Neuron (in vitro differentiated cells): ENCODE results near the gene RASAL1.
A peak's percentile ranks its signal among the peaks of the same experiment; 100 is the strongest.

ENCODE experiments used
- H2AFZ ChIP-seq: one replicate; pipeline ENCODE4 v1.6.1; 2013; ENCODE audit warnings: low read depth, mild to moderate bottlenecking, inconsistent platforms, low read length, moderate library complexity
- H3K27me3 ChIP-seq: one replicate; pipeline ENCODE4 v1.6.1; 2013; ENCODE audit warnings: low read length; ENCODE audit not compliant: insufficient read depth
- H3K36me3 ChIP-seq: one replicate; pipeline ENCODE4 v1.6.1; 2013; ENCODE audit warnings: low read length; ENCODE audit not compliant: insufficient read depth
- H3K4me1 ChIP-seq: one replicate; pipeline ENCODE4 v1.6.1; 2013; ENCODE audit warnings: low read length; ENCODE audit not compliant: insufficient read depth
- H3K4me3 ChIP-seq: 2 replicates; pipeline ENCODE4 v1.5.1; 2013; ENCODE audit warnings: mild to moderate bottlenecking, low read length, moderate library complexity
- H3K9me3 ChIP-seq: one replicate; pipeline ENCODE4 v1.6.1; 2013; ENCODE audit warnings: low read length

The RASAL1 gene

GRCh38 chr12:113061061-113061694 lies 74.4 kb downstream of the RASAL1 start:
- no peak overlapping the region for H2AFZ ChIP-seq
- no peaks in the 10 kb centered on the region for H3K36me3 ChIP-seq
- H3K27me3 ChIP-seq, result no peaks in the 10 kb centered on the region
- no peaks in the 10 kb centered on the region for H3K9me3 ChIP-seq
- no peak overlapping the region for H3K4me3 ChIP-seq
- H3K4me1 ChIP-seq, result peaks cover 12% of the 10 kb centered on the region

DNA sequence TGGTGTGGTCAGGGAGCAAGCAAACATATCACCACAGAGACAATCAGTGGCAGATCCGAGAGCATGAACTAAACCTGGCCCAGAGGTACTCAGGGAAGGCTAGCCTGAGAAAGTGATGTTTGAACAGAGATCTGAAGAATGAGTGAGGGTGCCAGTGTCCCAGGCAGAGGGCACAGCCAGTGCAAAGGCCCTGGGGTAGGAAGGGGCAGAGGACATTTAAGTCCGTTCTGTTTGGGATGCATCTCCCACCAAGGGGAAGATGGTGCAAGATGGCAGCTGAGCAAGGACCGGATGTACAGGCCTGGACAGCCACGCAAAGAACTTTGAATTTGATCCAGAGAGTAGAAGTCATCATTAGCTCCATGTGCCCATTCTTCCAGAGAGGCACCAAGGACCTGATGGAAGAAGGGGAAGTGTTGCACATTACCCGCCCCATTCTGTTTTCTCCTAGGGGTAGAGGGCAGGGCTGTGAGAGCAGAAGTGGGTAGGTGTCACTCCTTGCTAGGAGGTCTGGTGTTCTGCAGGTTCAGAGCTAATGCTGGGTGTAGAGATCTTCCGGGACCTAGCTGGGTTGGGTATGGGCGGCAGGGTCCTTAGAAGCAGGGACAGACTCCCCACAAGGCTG lies 75.1 kb downstream of the RASAL1 start:
- no peaks in the 10 kb centered on the region for H3K36me3 ChIP-seq
- no peak overlapping the region for H2AFZ ChIP-seq
- no peaks in the 10 kb centered on the region for H3K9me3 ChIP-seq
- H3K4me1 ChIP-seq, result peaks cover 12% of the 10 kb centered on the region
- no peaks in the 10 kb centered on the region for H3K27me3 ChIP-seq
- H3K4me3 ChIP-seq, result no peak overlapping the region

DNA sequence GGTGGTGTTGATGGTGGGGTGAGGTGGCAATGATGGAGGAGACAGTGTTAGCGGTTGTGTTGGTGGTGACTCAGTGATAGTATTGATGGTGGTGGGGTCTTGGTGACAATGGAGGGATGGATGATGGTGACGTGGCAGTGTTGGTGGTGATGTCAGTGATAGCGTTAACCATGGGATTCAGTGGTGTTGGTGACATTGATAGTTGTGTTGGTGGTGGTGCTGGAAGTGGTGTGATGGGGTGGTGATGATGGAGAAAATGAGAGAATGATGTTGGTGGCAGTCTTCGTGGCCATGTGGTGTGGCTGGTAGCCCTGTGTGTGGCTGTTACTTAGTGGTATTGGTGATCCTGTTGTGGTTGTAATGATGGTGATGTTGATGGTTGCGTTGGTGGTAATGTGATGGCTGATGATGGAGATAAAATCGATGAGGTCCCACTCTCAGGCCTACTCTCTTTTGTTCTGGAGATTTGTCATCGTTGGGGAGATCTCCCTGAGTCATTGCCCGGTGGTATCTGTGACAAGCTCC lies 76.4 kb downstream of the RASAL1 start:
- Histone ChIP-seq H3K36me3 (no peaks in the 10 kb centered on the region), H3K27me3 (peaks cover 4% of the 10 kb centered on the region), H3K9me3 (no peaks in the 10 kb centered on the region), H3K4me1 (peaks cover 12% of the 10 kb centered on the region), H3K4me3 (no peak overlapping the region), H2AFZ (no peak overlapping the region)

- H3K27me3 ChIP-seq, result peaks cover 4% of the 10 kb centered on the region
- H3K4me3 ChIP-seq, result no peak overlapping the region
Observed at GRCh38 chr12:113058553-113058952, 77.0 kb downstream of the RASAL1 start.

DNA sequence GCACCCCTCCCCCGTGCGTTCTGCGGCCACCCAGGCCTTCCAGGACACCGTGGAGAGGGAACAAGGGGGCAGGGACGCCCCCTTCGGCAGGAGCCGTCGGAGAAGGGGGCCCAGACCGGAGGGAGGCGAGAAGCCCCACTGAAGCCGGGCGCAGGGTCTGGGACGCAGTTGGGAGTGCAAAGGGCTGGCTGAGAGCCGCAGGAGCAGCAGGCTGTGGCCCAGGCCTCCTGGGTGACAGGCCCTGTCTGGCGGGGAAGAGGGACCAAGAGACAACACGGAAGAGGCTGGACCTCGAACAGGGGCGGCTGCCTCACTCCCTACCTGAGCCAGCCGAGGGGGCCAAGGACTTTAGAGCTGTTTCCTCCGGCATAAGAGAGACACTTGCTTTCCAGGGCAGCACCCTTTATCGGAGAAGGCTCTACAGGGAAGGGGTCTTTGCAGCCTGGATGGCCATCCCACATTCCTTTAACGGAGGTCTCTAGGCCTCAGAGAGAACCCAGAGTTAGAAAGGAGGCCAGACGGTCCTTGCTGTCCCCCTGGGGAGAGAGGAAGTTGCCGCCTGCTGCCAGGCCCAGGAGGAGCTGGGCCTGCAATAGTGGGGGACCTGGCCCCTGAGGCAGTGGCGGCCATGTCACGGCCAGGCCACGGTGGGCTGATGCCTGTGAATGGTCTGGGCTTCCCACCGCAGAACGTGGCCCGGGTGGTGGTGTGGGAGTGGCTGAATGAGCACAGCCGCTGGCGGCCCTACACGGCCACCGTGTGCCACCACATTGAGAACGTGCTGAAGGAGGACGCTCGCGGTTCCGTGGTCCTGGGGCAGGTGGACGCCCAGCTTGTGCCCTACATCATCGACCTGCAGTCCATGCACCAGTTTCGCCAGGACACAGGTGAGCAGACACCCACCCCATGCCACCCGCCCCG lies 77.7 kb downstream of the RASAL1 start:
- Histone ChIP-seq H3K27me3 (peaks cover 8% of the 10 kb centered on the region), H3K9me3 (no peaks in the 10 kb centered on the region), H2AFZ (no peak overlapping the region), H3K4me3 (peak overlapping the region; percentile 9), H3K36me3 (no peaks in the 10 kb centered on the region), H3K4me1 (peaks cover 9% of the 10 kb centered on the region)

More at GRCh38 chr12:113058553-113058952, 77.0 kb downstream of the RASAL1 start:
- Histone ChIP-seq H2AFZ (no peak overlapping the region), H3K4me1 (peaks cover 12% of the 10 kb centered on the region), H3K9me3 (no peaks in the 10 kb centered on the region), H3K36me3 (no peaks in the 10 kb centered on the region)

DNA sequence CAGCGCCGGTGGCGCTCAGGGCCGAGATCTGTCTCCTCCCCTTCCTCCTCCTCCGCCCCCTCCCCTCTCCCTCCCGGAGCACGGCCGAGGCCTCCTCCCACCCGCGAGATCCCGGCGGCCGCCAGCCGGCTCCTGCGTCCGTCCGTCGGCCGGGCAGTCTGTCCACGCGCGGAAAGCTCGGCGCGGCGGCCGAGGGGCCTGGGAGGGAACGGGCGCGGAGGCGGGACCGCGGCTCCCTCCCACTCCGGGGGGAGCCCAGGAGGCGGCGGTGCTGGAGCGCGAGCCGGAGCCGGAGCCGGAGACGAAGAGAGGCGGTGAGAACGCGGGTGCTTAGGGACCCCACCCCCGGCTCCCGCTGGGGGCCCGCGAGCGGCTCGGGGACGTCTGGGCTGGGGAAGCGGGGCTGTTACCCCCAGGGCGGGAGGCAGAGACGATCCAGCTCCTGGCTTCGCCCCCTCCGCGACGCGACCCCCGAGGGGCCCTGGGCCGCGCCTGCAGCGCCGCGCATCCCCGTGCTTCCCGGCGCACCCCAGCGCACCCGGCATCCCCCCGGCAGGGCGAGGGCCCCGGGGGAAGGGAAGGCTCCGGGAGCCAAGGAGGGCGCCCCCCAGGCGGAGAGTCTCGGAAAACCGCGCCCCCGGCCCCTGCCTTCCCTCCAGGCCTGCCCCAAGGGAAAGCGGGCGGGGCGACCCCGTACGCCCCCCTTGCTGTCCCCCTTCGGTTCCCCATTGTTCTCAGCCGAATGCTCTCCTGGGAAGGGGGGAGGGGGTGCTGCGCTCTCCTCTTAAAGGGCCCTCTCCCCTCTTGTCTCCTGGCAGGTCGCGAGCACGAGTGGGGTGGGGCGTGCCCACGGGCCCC lies 78.7 kb downstream of the RASAL1 start, which contains the start of gene DTX1:
Gene DTX1, plus strand, starts transcription at position 100 of the 858 bp plus-strand sequence. CDS start 1,463 bp downstream, outside the sequence.
- Histone ChIP-seq H2AFZ (peak within 1 kb of the TSS; percentile 78), H3K4me3 (peak within 1 kb of the TSS; percentile 43), H3K36me3 (no peaks in the 10 kb centered on the region), H3K9me3 (no peaks in the 10 kb centered on the region), H3K27me3 (peaks cover 13% of the 10 kb centered on the region), H3K4me1 (no peaks in the 10 kb centered on the region)

DNA sequence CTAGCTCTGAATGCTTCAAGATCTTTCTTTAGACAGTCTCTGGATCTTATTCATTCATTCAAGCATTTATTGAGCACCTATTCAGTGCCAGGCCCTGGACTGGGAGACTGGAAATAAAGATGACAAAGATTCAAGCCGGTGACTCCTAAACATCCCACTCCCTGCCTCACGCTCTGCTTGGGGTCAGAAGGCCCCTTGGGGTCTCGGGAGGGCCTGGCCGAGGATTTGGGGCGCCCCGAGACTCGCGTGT lies 79.3 kb downstream of the RASAL1 start:
- Histone ChIP-seq H3K27me3 (peaks cover 13% of the 10 kb centered on the region), H3K36me3 (no peaks in the 10 kb centered on the region), H3K4me3 (peak overlapping the region; percentile 43), H3K9me3 (no peaks in the 10 kb centered on the region), H2AFZ (peak overlapping the region; percentile 78), H3K4me1 (no peaks in the 10 kb centered on the region)

- Histone ChIP-seq H3K9me3 (no peaks in the 10 kb centered on the region), H3K27me3 (peaks cover 13% of the 10 kb centered on the region), H3K4me3 (peak overlapping the region; percentile 43), H3K4me1 (no peaks in the 10 kb centered on the region), H3K36me3 (no peaks in the 10 kb centered on the region), H2AFZ (peak overlapping the region; percentile 78)
Observed at GRCh38 chr12:113055594-113056380, 79.8 kb downstream of the RASAL1 start.

- Histone ChIP-seq H3K4me1 (no peaks in the 10 kb centered on the region), H3K36me3 (no peaks in the 10 kb centered on the region), H3K4me3 (no peak overlapping the region), H3K9me3 (no peaks in the 10 kb centered on the region), H3K27me3 (peaks cover 13% of the 10 kb centered on the region), H2AFZ (no peak overlapping the region)
Observed at GRCh38 chr12:113054948-113055486, 80.5 kb downstream of the RASAL1 start.

DNA sequence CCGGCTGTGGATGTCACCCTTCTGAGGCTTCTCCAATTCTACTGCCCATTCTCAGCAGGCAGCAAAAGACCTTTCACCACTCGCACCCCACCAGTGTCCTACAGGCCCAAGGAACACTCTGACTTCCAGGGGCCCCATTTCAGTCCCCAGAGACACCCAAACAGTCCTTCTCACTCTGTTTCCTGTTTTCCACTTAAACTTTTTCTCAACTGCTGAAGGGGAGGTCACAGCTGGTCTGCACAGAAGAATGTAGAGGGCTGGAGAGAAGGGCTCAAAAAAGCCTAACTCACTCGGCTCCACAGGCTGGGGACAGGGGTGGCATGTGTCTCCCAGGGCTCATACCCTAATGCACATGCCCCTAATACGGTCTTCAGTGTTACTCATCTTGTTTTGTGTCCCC lies 83.2 kb downstream of the RASAL1 start:
- Histone ChIP-seq H3K9me3 (no peaks in the 10 kb centered on the region), H3K27me3 (peaks cover 13% of the 10 kb centered on the region), H3K4me3 (no peak overlapping the region), H2AFZ (no peak overlapping the region), H3K36me3 (no peaks in the 10 kb centered on the region), H3K4me1 (no peaks in the 10 kb centered on the region)

- H3K27me3 ChIP-seq, result peaks cover 13% of the 10 kb centered on the region
- no peak overlapping the region for H2AFZ ChIP-seq
Observed at GRCh38 chr12:113051759-113052158, 83.8 kb downstream of the RASAL1 start.

DNA sequence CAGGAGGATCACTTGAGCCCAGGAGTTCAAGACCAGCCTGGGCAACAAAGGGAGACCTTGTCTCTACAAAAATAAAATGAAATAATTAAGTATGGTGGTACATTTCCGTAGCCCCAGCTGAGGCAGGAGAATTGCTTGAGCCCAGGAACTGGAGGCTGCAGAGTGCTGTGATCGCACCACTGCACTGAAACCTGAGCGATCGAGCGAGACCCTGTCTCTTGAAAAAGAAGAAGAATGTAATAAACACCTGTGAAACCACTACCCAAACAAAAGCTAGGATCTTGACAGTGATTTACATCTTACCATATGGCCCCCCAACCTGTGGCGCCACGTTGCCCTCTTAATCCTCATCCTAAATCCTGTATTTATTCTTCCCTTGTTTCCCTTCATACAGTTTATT lies 84.8 kb downstream of the RASAL1 start:
- Histone ChIP-seq H3K4me1 (no peaks in the 10 kb centered on the region), H2AFZ (no peak overlapping the region), H3K4me3 (no peak overlapping the region), H3K27me3 (peaks cover 16% of the 10 kb centered on the region), H3K36me3 (no peaks in the 10 kb centered on the region), H3K9me3 (no peaks in the 10 kb centered on the region)

More at GRCh38 chr12:113051759-113052158, 83.8 kb downstream of the RASAL1 start:
- Histone ChIP-seq H3K36me3 (no peaks in the 10 kb centered on the region), H3K4me1 (no peaks in the 10 kb centered on the region), H3K9me3 (no peaks in the 10 kb centered on the region), H3K4me3 (no peak overlapping the region)
